CD4-positive, alpha-beta T cell (primary cell): ENCODE results near the gene FOXC1. TPM values are rescaled to one million over a fixed set of nuclear protein-coding genes. Genes with fewer than 3 reads are reported as not detected.

Experiments
- ATAC-seq: fragments of 200-7000 bp; cut with Tn5 transposase; one replicate; pipeline ENCODE4 v1.10.0; 2022; ENCODE audit warnings: mild to moderate bottlenecking; ENCODE audit not compliant: poor library complexity
- CTCF ChIA-PET: fragments of 350-600 bp; sonication (Branson Sonifier 250); formaldehyde crosslinking; loops from one replicate; lab custom pipeline; 2021; ENCODE audit warnings: antibody characterized with exemption, inconsistent platforms; lab: Charles Lee
- POLR2A ChIA-PET: fragments of 350-600 bp; sonication (Branson Sonifier 250); formaldehyde crosslinking; loops from one replicate; lab custom pipeline; 2021; ENCODE audit warnings: antibody characterized with exemption, inconsistent platforms; lab: Charles Lee
- DNase-seq, 14 experiments: peaks; one replicate each; pipeline ENCODE4 v3.0.0-alpha.2; 2013 to 2020; ENCODE audit warnings: mixed read lengths in 2 of 14
- H3K27ac ChIP-seq, 2 donors: one replicate each; pipeline versions ENCODE4 v1.5.1 to v1.7.0; 2013; ENCODE audit warnings: low read length in 2 of 2, low read depth in 1 of 2, mild to moderate bottlenecking in 1 of 2
- H3K27me3 ChIP-seq, 2 experiments: 1 replicate in 1 of 2; 2 replicates in 1 of 2; pipeline versions ENCODE4 v1.6.1 to v1.7.0; 2013; ENCODE audit warnings: low read length in 2 of 2, control low read depth in 1 of 2, mild to moderate bottlenecking in 1 of 2, moderate library complexity in 1 of 2; ENCODE audit not compliant: insufficient read depth in 2 of 2, control insufficient read depth in 1 of 2
- H3K36me3 ChIP-seq: one replicate; pipeline ENCODE4 v1.6.1; 2013; ENCODE audit warnings: low read length, control low read depth; ENCODE audit not compliant: insufficient read depth
- H3K4me1 ChIP-seq: one replicate; pipeline ENCODE4 v1.6.1; 2013; ENCODE audit warnings: low read length, control low read depth; ENCODE audit not compliant: insufficient read depth
- H3K4me3 ChIP-seq: one replicate; pipeline ENCODE4 v1.5.1; 2013; ENCODE audit warnings: mild to moderate bottlenecking, low read length, moderate library complexity
- H3K9me3 ChIP-seq, 2 experiments: 1 replicate in 1 of 2; 2 replicates in 1 of 2; pipeline versions ENCODE4 v1.6.1 to v1.7.0; 2013; ENCODE audit warnings: low read length in 2 of 2, mild to moderate bottlenecking in 2 of 2, control low read depth in 1 of 2, moderate library complexity in 1 of 2; ENCODE audit not compliant: control insufficient read depth in 1 of 2, insufficient read depth in 1 of 2
- H3K27ac Mint-ChIP-seq: one replicate; pipeline ENCODE4 v1.8.0; 2020; ENCODE audit warnings: mixed read lengths
- H3K27me3 Mint-ChIP-seq: one replicate; pipeline ENCODE4 v1.8.0; 2021; ENCODE audit warnings: mixed read lengths
- H3K36me3 Mint-ChIP-seq: one replicate; pipeline ENCODE4 v1.8.0; 2021; ENCODE audit warnings: low read depth, mixed read lengths
- H3K4me1 Mint-ChIP-seq: one replicate; pipeline ENCODE4 v1.8.0; 2021; ENCODE audit warnings: low read depth, mixed read lengths
- H3K4me3 Mint-ChIP-seq: one replicate; pipeline ENCODE4 v1.8.0; 2020; ENCODE audit warnings: mild to moderate bottlenecking, mixed read lengths
- H3K9me3 Mint-ChIP-seq: one replicate; pipeline ENCODE4 v1.8.0; 2020; ENCODE audit warnings: mixed read lengths
- CTCF ChIP-seq: fragments of 200-600 bp; IDR thresholded peaks from one replicate; pipeline ENCODE4 v1.8.0; 2022; ENCODE audit warnings: antibody characterized with exemption, mild to moderate bottlenecking
- intact Hi-C, 2 experiments: fragments of 100-400 bp; cut with DNase I in 1 of 2; cut with micrococcal nuclease in 1 of 2; formaldehyde crosslinking; loops; one replicate each; pipeline versions ENCODE4 v1.15.1 to v1.9.0; 2023 to 2025; cut with DNase I, micrococcal nuclease
- total RNA-seq, 174 experiments: library from RNA in 2 of 174; stranded (reverse) in 2 of 174; gene quantifications; one replicate each; pipeline ENCODE4 v1.2.3 and lab custom pipeline; 2021 to 2026

The FOXC1 gene
- total RNA-seq, 2 experiments from 2014 or later = not detected

- H3K9me3 Mint-ChIP-seq = no peaks in the 10 kb centered on the region
- H3K4me1 Mint-ChIP-seq = no peaks in the 10 kb centered on the region
- no peak for TF ChIP-seq CTCF
- Histone ChIP-seq H3K4me3 (no peak overlapping the region), H3K27me3 (no peaks in the 10 kb centered on the region), H3K4me1 (no peaks in the 10 kb centered on the region), H3K9me3 (no peaks in the 10 kb centered on the region), H3K36me3 (no peaks in the 10 kb centered on the region), H3K27ac (no peak overlapping the region)
- ChIA-PET POLR2A (no interaction called here), CTCF (no interaction called here)
- intact Hi-C loops = no loop called here
- no peak overlapping the region for H3K4me3 Mint-ChIP-seq
- H3K27me3 Mint-ChIP-seq = no peaks in the 10 kb centered on the region
- ATAC-seq = no peak
- DNase-seq = no peak
- no peak overlapping the region for H3K27ac Mint-ChIP-seq
- H3K36me3 Mint-ChIP-seq = no peaks in the 10 kb centered on the region
Measured at GRCh38 chr6:1662534-1662933, 52.8 kb downstream of the FOXC1 start.

Other genes starting within 250 kb of the FOXC1 start
- not detected for gene FOXF2, start 220.3 kb upstream of the FOXC1 start, total RNA-seq